Endothelial cell of umbilical vein (primary cell): ENCODE data around the gene MLPH. TPM values are rescaled to one million over a fixed set of nuclear protein-coding genes. Genes with fewer than 3 reads are reported as not detected.

Source experiments
- BruUV-seq: library from RNA; stranded (reverse); fragments of 400-500 nt; replicated peaks from 2 replicates; lab custom pipeline; 2021; lab: Mats Ljungman, UMichigan
- CTCF ChIA-PET: fragments of 300-600, 350-600 bp; sonication (Branson Sonifier 250); formaldehyde crosslinking; loops from one replicate; lab custom pipeline; 2021; ENCODE audit warnings: antibody characterized with exemption, inconsistent platforms; lab: Charles Lee
- POLR2A ChIA-PET: fragments of 300-600, 350-600 bp; sonication (Branson Sonifier 250); formaldehyde crosslinking; loops from one replicate; lab custom pipeline; 2021; ENCODE audit warnings: antibody characterized with exemption, inconsistent platforms; lab: Charles Lee
- DNase-seq: peaks from one replicate; pipeline ENCODE4 v3.0.0-alpha.2; 2011; ENCODE audit warnings: low read depth, low spot score
- FAIRE-seq: peaks from 2 replicates; lab custom pipeline; 2011; peaks lifted over from hg19 to GRCh38; lab: Jason Lieb, UNC
- H2AFZ ChIP-seq: 2 replicates; pipeline ENCODE4 v1.6.0; 2012; ENCODE audit warnings: low read depth, low read length, control low read depth, inconsistent platforms
- H3K27ac ChIP-seq: 2 replicates; pipeline ENCODE4 v1.5.1; 2011; ENCODE audit warnings: low read depth, mild to moderate bottlenecking, control low read depth, low read length, moderate library complexity; ENCODE audit not compliant: insufficient read depth
- H3K27me3 ChIP-seq, 2 experiments: 2 replicates each; pipeline versions ENCODE4 v1.6.0 to v1.6.1; 2011; ENCODE audit warnings: low read length in 2 of 2, mixed read lengths in 1 of 2; ENCODE audit not compliant: control insufficient read depth in 2 of 2, insufficient read depth in 2 of 2
- H3K36me3 ChIP-seq, 2 experiments: 2 replicates in 1 of 2; 3 replicates in 1 of 2; pipeline ENCODE4 v1.5.1; 2011; ENCODE audit warnings: low read length in 2 of 2, mild to moderate bottlenecking in 1 of 2, moderate library complexity in 1 of 2; ENCODE audit not compliant: control insufficient read depth in 2 of 2, insufficient read depth in 2 of 2; ENCODE audit errors: extremely low read depth in 1 of 2
- H3K4me1 ChIP-seq: 3 replicates; pipeline ENCODE4 v1.5.1; 2011; ENCODE audit warnings: mild to moderate bottlenecking, low read length; ENCODE audit not compliant: control insufficient read depth, insufficient read depth; ENCODE audit errors: extremely low read depth
- H3K4me2 ChIP-seq: 2 replicates; pipeline ENCODE4 v1.6.1; 2011; ENCODE audit warnings: low read length, control low read depth, mixed read lengths; ENCODE audit not compliant: insufficient read depth
- H3K4me3 ChIP-seq, 3 experiments: fragments of 200-600 bp in 1 of 3; sonication (generic), shearing (Covaris generic) in 1 of 3; replicated peaks in 1 of 3; 2 replicates each; pipeline ENCODE4 v1.5.1; 2011 to 2016; ENCODE audit warnings: control low read depth in 3 of 3, low read length in 3 of 3, mild to moderate bottlenecking in 2 of 3, inconsistent platforms in 1 of 3, low read depth in 1 of 3, moderate library complexity in 1 of 3; ENCODE audit not compliant: insufficient read depth in 1 of 3
- H3K79me2 ChIP-seq: 2 replicates; pipeline ENCODE4 v1.6.0; 2012; ENCODE audit warnings: low read length, inconsistent platforms; ENCODE audit not compliant: control insufficient read depth, insufficient read depth
- H3K9ac ChIP-seq: replicated peaks from 2 replicates; pipeline ENCODE3; 2011; ENCODE audit warnings: low read length, control low read depth; ENCODE audit not compliant: insufficient read depth; ENCODE audit errors: extremely low read depth
- H3K9me1 ChIP-seq: replicated peaks from 3 replicates; pipeline ENCODE4 v1.6.0; 2011; ENCODE audit warnings: mild to moderate bottlenecking, low read length; ENCODE audit not compliant: control insufficient read depth, insufficient read depth; ENCODE audit errors: extremely low read depth
- H3K9me3 ChIP-seq: replicated peaks from 2 replicates; pipeline ENCODE4 v1.5.1; 2012; ENCODE audit warnings: low read length, inconsistent platforms; ENCODE audit not compliant: control insufficient read depth, insufficient read depth
- H4K20me1 ChIP-seq: replicated peaks from 2 replicates; pipeline ENCODE3; 2011; ENCODE audit warnings: mild to moderate bottlenecking, low read length; ENCODE audit not compliant: control insufficient read depth, insufficient read depth; ENCODE audit errors: extremely low read depth
- EZH2 ChIP-seq: IDR thresholded peaks from 2 replicates; pipeline ENCODE4 v1.6.1; 2012; ENCODE audit warnings: borderline replicate concordance, low read depth, mild to moderate bottlenecking, moderate library complexity, low read length, inconsistent platforms; ENCODE audit not compliant: severe bottlenecking
- FOS ChIP-seq: IDR thresholded peaks from 2 replicates; pipeline ENCODE4 v1.6.1; 2011; ENCODE audit warnings: mild to moderate bottlenecking, low read length, moderate library complexity, borderline replicate concordance; ENCODE audit not compliant: insufficient read depth
- GATA2 ChIP-seq: IDR thresholded peaks from 2 replicates; pipeline ENCODE4 v1.7.0; 2011; ENCODE audit warnings: low read depth, mild to moderate bottlenecking, moderate library complexity, mixed read lengths, low read length; ENCODE audit not compliant: insufficient read length, insufficient read depth
- JUN ChIP-seq: IDR thresholded peaks from 2 replicates; pipeline ENCODE4 v1.6.1; 2011; ENCODE audit warnings: borderline replicate concordance, low read depth; ENCODE audit not compliant: insufficient read length, insufficient read depth
- MYC ChIP-seq: IDR thresholded peaks from one replicate; pipeline ENCODE4 v1.6.1; 2011; ENCODE audit warnings: mild to moderate bottlenecking, low read depth, low read length
- POLR2A ChIP-seq: IDR thresholded peaks from 2 replicates; pipeline ENCODE4 v1.6.1; 2012; ENCODE audit warnings: low read depth, mild to moderate bottlenecking, control low read depth, low read length
- dilution Hi-C: fragments of 300-500 bp; cut with MboI; formaldehyde crosslinking; loops from one replicate; pipeline ENCODE4 v1.15.0; 2019; ENCODE audit warnings: low sequenced_read_pairs; ENCODE audit not compliant: extremely low pct_ligation_motif_present
- intact Hi-C: fragments of 100-400 bp; cut with micrococcal nuclease; formaldehyde crosslinking; loops from one replicate; pipeline ENCODE4 v1.10.0; 2022
- polyA plus RNA-seq, 4 experiments: library from polyadenylated mRNA; depleted of rRNA in 3 of 4; stranded (reverse) in 3 of 4; unstranded in 1 of 4; fragments of >200 nt; gene quantifications; 2 replicates each; pipeline versions ENCODE4 v1.2.1 to v1.2.3, GENCODE V29; 2011 to 2012; ENCODE audit warnings: missing spikeins in 1 of 4
- total RNA-seq: library from RNA; stranded (reverse); gene quantifications from 2 replicates; pipeline ENCODE4 v1.2.3, GENCODE V29; 2021
- TF ChIP-seq, protein P1 (sequence below): IDR thresholded peaks from 2 replicates; pipeline ENCODE4 v1.6.1; 2011; ENCODE audit not compliant: insufficient read depth, insufficient read length

MLPH gene
- total and polyA plus RNA-seq, 2 donors (not counting 3 experiments of a cell fraction or from before 2014, with no cell fraction given) = not detected

GRCh38 chr2:237480988-237481525 is 6.0 kb upstream of the MLPH start:
- dilution Hi-C loops = no loop called here

DNA sequence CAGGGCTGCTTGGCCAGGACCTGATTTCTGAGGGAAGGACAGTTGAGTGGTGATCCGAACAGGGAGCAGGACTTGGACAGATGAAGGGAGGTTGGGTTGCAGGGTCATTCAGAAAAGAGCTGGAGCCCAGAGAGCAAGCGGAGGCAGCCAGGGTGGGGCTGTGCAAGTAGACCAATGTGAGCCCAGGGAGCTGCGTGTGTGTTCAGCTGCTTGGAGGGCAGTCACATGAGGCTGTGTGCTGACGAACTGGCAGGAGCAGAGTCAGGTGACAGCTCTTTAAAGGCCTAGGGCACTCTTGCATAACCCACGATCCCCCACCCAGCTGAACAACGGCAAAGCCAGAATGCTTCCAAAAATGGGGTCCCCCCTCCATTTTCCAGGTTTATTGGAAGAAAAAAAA is 4.6 kb upstream of the MLPH start:
- Histone ChIP-seq H3K36me3 (no peaks in the 10 kb centered on the region), H3K9me1 (no peaks in the 10 kb centered on the region), H3K9ac (no peak overlapping the region), H3K4me2 (no peak overlapping the region), H3K9me3 (no peaks in the 10 kb centered on the region), H4K20me1 (peaks cover 2% of the 10 kb centered on the region), H3K79me2 (no peaks in the 10 kb centered on the region), H2AFZ (no peak overlapping the region), H3K27ac (no peak overlapping the region), H3K27me3 (peaks cover 54 to 74% of the 10 kb centered on the region in 2 experiments), H3K4me3 (no peak overlapping the region), H3K4me1 (no peaks in the 10 kb centered on the region)
- POLR2A ChIA-PET = no interaction called here
- FAIRE-seq (no peak), DNase-seq (no peak)
- CTCF ChIA-PET = interaction anchor here (1.3 to 2.4 kb wide), 3 partner anchors 30 to 89 kb away, joined by 5 to 18 read pairs (median 13); no protein-coding TSS in a partner anchor
- dilution Hi-C loops (no loop called here), intact Hi-C loops (no loop called here)
- no TSS peak for BruUV-seq
- TF ChIP-seq, protein P1, sequence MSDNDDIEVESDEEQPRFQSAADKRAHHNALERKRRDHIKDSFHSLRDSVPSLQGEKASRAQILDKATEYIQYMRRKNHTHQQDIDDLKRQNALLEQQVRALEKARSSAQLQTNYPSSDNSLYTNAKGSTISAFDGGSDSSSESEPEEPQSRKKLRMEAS = no peak
- TF ChIP-seq MYC = no peak
- no peak for TF ChIP-seq POLR2A
- TF ChIP-seq JUN = no peak
- TF ChIP-seq FOS = no peak
- no peak for TF ChIP-seq GATA2

More at GRCh38 chr2:237480988-237481525, 6.0 kb upstream of the MLPH start:
- peaks cover 53 to 72% of the 10 kb centered on the region in 2 experiments for H3K27me3 ChIP-seq
- H4K20me1 ChIP-seq = peaks cover 2% of the 10 kb centered on the region
- no TSS peak for BruUV-seq
- H2AFZ ChIP-seq = no peak overlapping the region
- no peak for FAIRE-seq
- no peak overlapping the region for H3K9ac ChIP-seq
- POLR2A ChIA-PET = no interaction called here
- no peak overlapping the region for H3K4me3 ChIP-seq
- no peak for DNase-seq
- no peaks in the 10 kb centered on the region for H3K9me1 ChIP-seq
- TF ChIP-seq EZH2 = no peak
- H3K27ac ChIP-seq = no peak overlapping the region
- peaks cover 2% of the 10 kb centered on the region for H3K4me1 ChIP-seq
- intact Hi-C loops = no loop called here
- H3K79me2 ChIP-seq = no peaks in the 10 kb centered on the region
- no peaks in the 10 kb centered on the region for H3K36me3 ChIP-seq
- H3K9me3 ChIP-seq = no peaks in the 10 kb centered on the region
- CTCF ChIA-PET = interaction anchor here (0.9 to 2.4 kb wide), 5 partner anchors 10 to 91 kb away, joined by 3 to 18 read pairs (median 7); no protein-coding TSS in a partner anchor
- no peak overlapping the region for H3K4me2 ChIP-seq
